Measurements from ENCODE around the gene ACAD9.

Gene ACAD9

GRCh38 chr3:128895843-128896697, 16.6 kb downstream of the ACAD9 start:
- DNase-seq (ENCODE audit: extremely low read depth, low read depth) = no peak
- H3K4me3 ChIP-seq (replicated peaks; ENCODE audit: low read depth, low read length) = no peak overlapping the region
- TF ChIP-seq, protein P1, sequence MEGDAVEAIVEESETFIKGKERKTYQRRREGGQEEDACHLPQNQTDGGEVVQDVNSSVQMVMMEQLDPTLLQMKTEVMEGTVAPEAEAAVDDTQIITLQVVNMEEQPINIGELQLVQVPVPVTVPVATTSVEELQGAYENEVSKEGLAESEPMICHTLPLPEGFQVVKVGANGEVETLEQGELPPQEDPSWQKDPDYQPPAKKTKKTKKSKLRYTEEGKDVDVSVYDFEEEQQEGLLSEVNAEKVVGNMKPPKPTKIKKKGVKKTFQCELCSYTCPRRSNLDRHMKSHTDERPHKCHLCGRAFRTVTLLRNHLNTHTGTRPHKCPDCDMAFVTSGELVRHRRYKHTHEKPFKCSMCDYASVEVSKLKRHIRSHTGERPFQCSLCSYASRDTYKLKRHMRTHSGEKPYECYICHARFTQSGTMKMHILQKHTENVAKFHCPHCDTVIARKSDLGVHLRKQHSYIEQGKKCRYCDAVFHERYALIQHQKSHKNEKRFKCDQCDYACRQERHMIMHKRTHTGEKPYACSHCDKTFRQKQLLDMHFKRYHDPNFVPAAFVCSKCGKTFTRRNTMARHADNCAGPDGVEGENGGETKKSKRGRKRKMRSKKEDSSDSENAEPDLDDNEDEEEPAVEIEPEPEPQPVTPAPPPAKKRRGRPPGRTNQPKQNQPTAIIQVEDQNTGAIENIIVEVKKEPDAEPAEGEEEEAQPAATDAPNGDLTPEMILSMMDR (IDR thresholded peaks at IDR 0.05; ENCODE audit: low read depth, low read length, missing control alignments) = no peak

DNA sequence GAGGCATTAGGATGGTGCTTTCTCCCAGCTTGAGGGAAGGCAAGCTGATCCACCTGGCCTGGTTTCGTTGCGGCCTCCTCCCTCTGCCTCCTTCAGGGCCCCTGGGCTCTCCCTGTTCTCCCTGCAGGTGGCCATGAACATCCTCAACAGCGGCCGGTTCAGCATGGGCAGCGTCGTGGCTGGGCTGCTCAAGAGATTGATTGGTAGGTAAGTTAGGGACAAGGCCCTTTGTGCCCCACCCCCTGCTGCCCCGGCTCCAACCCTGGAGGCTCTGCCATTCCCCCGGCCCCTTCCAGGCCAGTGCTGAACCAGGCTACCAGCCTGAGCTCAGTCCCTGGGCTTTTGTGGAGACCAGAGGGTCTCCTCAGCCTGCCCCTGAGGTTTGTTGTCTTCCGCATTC, 23.0 kb downstream of the ACAD9 start:
- no peak for DNase-seq (ENCODE audit: extremely low read depth, low read depth)
- no peak overlapping the region for H3K4me3 ChIP-seq (replicated peaks; ENCODE audit: low read depth, low read length)
- TF ChIP-seq, protein P1 (IDR thresholded peaks at IDR 0.05; ENCODE audit: low read depth, low read length, missing control alignments) = no peak

- H3K4me3 ChIP-seq (replicated peaks; ENCODE audit: low read depth, low read length) = no peak overlapping the region
- no peak for DNase-seq (ENCODE audit: extremely low read depth, low read depth)
- TF ChIP-seq, protein P1 (IDR thresholded peaks at IDR 0.05; ENCODE audit: low read depth, low read length, missing control alignments) = no peak
Observed at GRCh38 chr3:128903501-128903900, 24.1 kb downstream of the ACAD9 start.

- no peak overlapping the region for H3K4me3 ChIP-seq (replicated peaks; ENCODE audit: low read depth, low read length)
- no peak for DNase-seq (ENCODE audit: extremely low read depth, low read depth)
- TF ChIP-seq, protein P1 (IDR thresholded peaks at IDR 0.05; ENCODE audit: low read depth, low read length, missing control alignments) = no peak
Observed at GRCh38 chr3:128906031-128906803, 26.8 kb downstream of the ACAD9 start.

- H3K4me3 ChIP-seq (replicated peaks; ENCODE audit: low read depth, low read length) = no peak overlapping the region
- TF ChIP-seq, protein P1 (IDR thresholded peaks at IDR 0.05; ENCODE audit: low read depth, low read length, missing control alignments) = no peak
- DNase-seq (ENCODE audit: extremely low read depth, low read depth) = no peak
Observed at GRCh38 chr3:128906804-128907525, 27.5 kb downstream of the ACAD9 start.

DNA sequence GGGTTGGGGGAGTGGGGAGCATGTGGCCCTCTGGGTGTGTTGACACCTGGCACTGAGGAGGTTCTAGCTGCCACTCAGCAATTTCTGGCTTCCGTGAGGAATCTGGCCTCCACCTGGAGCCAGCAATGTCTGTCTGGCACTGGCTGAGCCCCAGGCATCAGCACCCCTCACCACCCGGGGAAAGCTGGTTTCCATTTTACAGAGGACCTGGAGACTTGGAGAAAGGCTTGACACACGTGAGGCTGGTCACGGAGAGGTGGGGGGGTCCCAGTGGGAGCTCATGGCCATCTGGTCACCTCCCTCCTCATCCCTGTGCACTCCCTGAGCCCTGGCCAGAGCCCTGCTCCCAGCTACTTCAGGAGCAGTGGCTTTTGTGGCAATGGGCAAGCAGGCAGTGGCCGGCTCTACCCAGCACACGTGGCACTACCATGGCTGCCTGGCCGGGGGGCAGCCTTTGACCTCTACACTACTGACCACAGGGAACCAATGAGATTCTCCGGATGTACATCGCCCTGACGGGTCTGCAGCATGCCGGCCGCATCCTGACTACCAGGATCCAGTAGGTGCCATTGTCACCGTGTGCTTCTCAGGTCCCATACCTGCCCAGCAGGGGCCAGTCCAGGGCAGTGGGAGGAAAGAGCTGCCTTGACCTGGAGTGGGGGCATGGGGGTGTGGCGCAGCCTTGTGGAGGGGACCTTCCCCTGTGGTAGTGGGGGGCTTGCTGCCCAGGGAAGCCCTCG, 28.5 kb downstream of the ACAD9 start:
- DNase-seq (ENCODE audit: extremely low read depth, low read depth) = no peak
- no peak overlapping the region for H3K4me3 ChIP-seq (replicated peaks; ENCODE audit: low read depth, low read length)
- TF ChIP-seq, protein P1 (IDR thresholded peaks at IDR 0.05; ENCODE audit: low read depth, low read length, missing control alignments) = no peak
